ENCODE measurements around the gene APOL3. TPM values are rescaled to one million over a fixed set of nuclear protein-coding genes. Genes with fewer than 3 reads are reported as not detected.

The APOL3 gene
- total and polyA plus RNA-seq, 11 donors = 16.9 to 103 (median 24.5) TPM

DNA sequence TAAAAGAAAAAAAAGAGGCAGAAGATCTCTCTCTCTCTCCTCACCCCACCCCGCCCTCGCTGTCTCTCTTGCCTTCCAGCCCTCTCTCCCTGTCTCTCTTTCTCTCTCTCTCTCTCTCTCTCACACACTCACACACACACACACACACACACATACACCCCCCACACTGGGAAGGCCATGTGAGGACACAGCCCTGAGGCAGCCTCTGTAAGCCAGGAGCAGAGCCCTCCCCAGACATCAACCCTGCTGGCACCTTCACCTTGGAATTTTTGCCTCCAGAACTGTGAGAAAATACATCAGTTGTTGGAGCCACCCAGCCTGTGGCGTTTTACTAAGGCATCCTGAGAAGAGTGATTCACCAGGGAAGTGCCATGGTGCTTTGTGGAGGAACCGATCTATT is 14.7 kb downstream of the APOL3 start:
- no peak for DNase-seq
- H3K27ac ChIP-seq = peak overlapping the region in 2 of 12 donors; percentile 4 to 32
- intact Hi-C loops (cut with DNase I) = loop anchor here (1.0 to 10.0 kb wide), 9 partner anchors 34 to 341 kb away; partner anchors contain the start of gene TXN2 (in 3 of the 10)
- H3K36me3 ChIP-seq = peaks cover 0 to 93% (median 67%) of the 10 kb centered on the region in 9 donors
- H3K9me3 ChIP-seq = no peaks in the 10 kb centered on the region
- 54 to 79% (median 70%) methylated on average over 3 to 4 of the region's 4 CpGs for WGBS, 4 donors
- H3K4me1 ChIP-seq = peaks cover 6 to 49% (median 32%) of the 10 kb centered on the region in 12 donors
- TF ChIP-seq CTCF (IDR thresholded peaks at IDR 0.05) (no peak), POLR2A (IDR thresholded peaks at IDR 0.05) (no peak)
- H3K4me3 ChIP-seq = no peak overlapping the region
- peak in 3 of 4 donors; percentile 10 to 28 (median 13) for ATAC-seq
- H3K27me3 ChIP-seq = no peaks in the 10 kb centered on the region

DNA sequence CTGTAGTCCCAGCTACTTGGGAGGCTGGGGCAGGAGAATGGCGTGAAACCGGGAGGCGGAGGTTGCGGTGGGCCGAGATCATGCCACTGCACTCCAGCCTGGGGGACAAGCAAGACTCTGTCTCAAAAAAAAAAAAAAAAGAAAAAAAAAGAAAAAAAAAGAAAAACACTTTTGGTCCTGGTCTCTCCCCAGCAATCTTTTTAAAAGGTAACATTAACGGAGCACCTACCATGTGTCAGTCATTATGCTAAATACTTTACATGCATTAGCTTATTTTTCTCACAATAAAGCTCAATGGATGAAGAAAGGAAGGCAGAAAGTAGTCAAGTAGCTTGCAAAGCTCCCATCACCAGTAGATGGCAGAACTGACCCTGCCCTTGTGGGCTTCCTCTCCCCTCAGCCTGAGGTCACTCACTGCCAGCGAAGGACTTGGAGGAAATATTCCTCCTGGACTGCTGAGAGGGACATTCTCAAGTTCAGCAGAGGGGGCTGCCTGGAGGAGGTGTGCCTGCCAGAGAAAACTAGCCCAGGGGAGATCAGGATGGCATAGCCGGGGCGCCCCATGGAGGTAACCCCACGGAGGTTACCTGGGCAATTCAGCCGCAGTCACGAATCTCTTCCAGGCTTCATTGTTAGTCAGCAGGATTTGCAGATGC is 15.5 kb downstream of the APOL3 start:
- TF ChIP-seq CTCF (IDR thresholded peaks at IDR 0.05) (peak; percentile 65 to 92 (median 80)), POLR2A (IDR thresholded peaks at IDR 0.05) (no peak)
- peak in 4 of 5 donors; percentile 50 to 72 (median 68) for DNase-seq
- Histone ChIP-seq H3K4me3 (no peak overlapping the region), H3K36me3 (peaks cover 0 to 96% (median 73%) of the 10 kb centered on the region in 9 donors), H3K27ac (peak overlapping the region in 5 of 12 donors; percentile 1 to 32 (median 4)), H3K27me3 (no peaks in the 10 kb centered on the region), H3K9me3 (no peaks in the 10 kb centered on the region), H3K4me1 (peaks cover 2 to 40% (median 23%) of the 10 kb centered on the region in 12 donors)
- 48 to 64% (median 59%) methylated on average over 12 of the region's 12 CpGs for WGBS, 4 donors
- peak; percentile 67 to 85 (median 84) for ATAC-seq
- intact Hi-C loops (cut with DNase I) = loop anchor here (1.0 to 10.0 kb wide), 9 partner anchors 35 to 342 kb away; partner anchors contain the start of gene TXN2 (in 3 of the 10)

GRCh38 chr22:36143956-36144355 is 16.6 kb downstream of the APOL3 start:
- no peaks in the 10 kb centered on the region for H3K9me3 ChIP-seq
- no peak for DNase-seq
- H3K36me3 ChIP-seq = peaks cover 0 to 89% (median 64%) of the 10 kb centered on the region in 9 donors
- WGBS, 4 donors = 69 to 82% (median 75%) methylated on average over 4 of the region's 4 CpGs
- intact Hi-C loops (cut with DNase I) = loop anchor here in 9 of 10 donors (2.0 to 10.0 kb wide), 7 partner anchors 37 to 341 kb away; partner anchors contain the start of gene TXN2 (in 3 of the 9)
- no peak overlapping the region for H3K27ac ChIP-seq
- no peak overlapping the region for H3K4me3 ChIP-seq
- no peaks in the 10 kb centered on the region for H3K27me3 ChIP-seq
- no peak for ATAC-seq
- H3K4me1 ChIP-seq = peaks cover 0 to 33% (median 18%) of the 10 kb centered on the region in 12 donors
- TF ChIP-seq CTCF (IDR thresholded peaks at IDR 0.05) (no peak), POLR2A (IDR thresholded peaks at IDR 0.05) (no peak)

- DNase-seq (no peak), ATAC-seq (no peak)
- Histone ChIP-seq H3K27me3 (no peaks in the 10 kb centered on the region), H3K4me1 (peaks cover 0 to 32% (median 15%) of the 10 kb centered on the region in 12 donors), H3K4me3 (no peak overlapping the region), H3K36me3 (peaks cover 0 to 82% (median 57%) of the 10 kb centered on the region in 9 donors), H3K27ac (no peak overlapping the region), H3K9me3 (no peaks in the 10 kb centered on the region)
- 59 to 82% (median 71%) methylated on average over 5 of the region's 5 CpGs for WGBS, 4 donors
- TF ChIP-seq CTCF (IDR thresholded peaks at IDR 0.05) (no peak), POLR2A (IDR thresholded peaks at IDR 0.05) (no peak)
- intact Hi-C loops (cut with DNase I) = loop anchor here in 7 of 10 donors (2.0 to 10.0 kb wide), 6 partner anchors 38 to 342 kb away; partner anchors contain the start of gene TXN2 (in 3 of the 7)
Measured at GRCh38 chr22:36143066-36143815, 17.3 kb downstream of the APOL3 start.

All from heart left ventricle (tissue), 16 donors.